ENCODE measurements around the gene LAMB3. TPM values are rescaled to one million over a fixed set of nuclear protein-coding genes. Genes with fewer than 3 reads are reported as not detected.

The LAMB3 gene
- polyA plus RNA-seq, 1 donor (not counting 4 experiments of a cell fraction or from before 2014, with no cell fraction given) = 659 TPM

- no peaks in the 10 kb centered on the region for H3K27me3 ChIP-seq (ENCODE audit: control insufficient read depth, extremely low read depth, insufficient read depth, low read length)
Measured at GRCh38 chr1:209646558-209646957, 5.7 kb downstream of the LAMB3 start.

GRCh38 chr1:209645574-209646452 is 6.4 kb downstream of the LAMB3 start:
- no peaks in the 10 kb centered on the region for H3K27me3 ChIP-seq (ENCODE audit: control insufficient read depth, extremely low read depth, insufficient read depth, low read length)
- H3K79me2 ChIP-seq (ENCODE audit: control insufficient read depth, insufficient read depth, low read length) = peaks cover 87% of the 10 kb centered on the region
- no peak overlapping the region for H3K4me3 ChIP-seq (ENCODE audit: control insufficient read depth in 2 of 3, extremely low read depth in 1 of 3, insufficient read depth in 2 of 3, low read depth in 1 of 3, low read length in 3 of 3)
- peak; percentile 36 for DNase-seq (ENCODE audit: low read depth, low spot score)
- peaks cover 61% of the 10 kb centered on the region for H3K4me1 ChIP-seq (ENCODE audit: control insufficient read depth, extremely low read depth, insufficient read depth, low read length)
- H4K20me1 ChIP-seq (ENCODE audit: control insufficient read depth, extremely low read depth, insufficient read depth, low read length) = peaks cover 81% of the 10 kb centered on the region
- peak overlapping the region; percentile 20 for H3K9ac ChIP-seq (ENCODE audit: control insufficient read depth, extremely low read depth, insufficient read depth, low read length)
- no peak overlapping the region for H2AFZ ChIP-seq (ENCODE audit: control insufficient read depth, low read length)
- H3K9me1 ChIP-seq (ENCODE audit: control insufficient read depth, extremely low read depth, insufficient read depth, low read length) = no peaks in the 10 kb centered on the region
- dilution Hi-C loops (cut with MboI; ENCODE audit: extremely low pct_ligation_motif_present, low sequenced_read_pairs) = no loop called here
- H3K4me2 ChIP-seq (ENCODE audit: control insufficient read depth, extremely low read depth, insufficient read depth, low read depth, low read length) = peak overlapping the region; percentile 99
- TF ChIP-seq EZH2 (IDR thresholded peaks at IDR 0.05; ENCODE audit: low read length) (no peak), CTCF (optimal IDR thresholded peaks at IDR 0.05 in 1 of 3, IDR thresholded peaks at IDR 0.05 in 1 of 3, conservative IDR thresholded peaks at IDR 0.05 in 1 of 3; ENCODE audit: extremely low read depth in 1 of 3, insufficient read depth in 2 of 3, low read length in 3 of 3) (no peak)
- FAIRE-seq = peak; percentile 32
- no peaks in the 10 kb centered on the region for H3K9me3 ChIP-seq (ENCODE audit: control insufficient read depth, low read depth, low read length)
- H3K36me3 ChIP-seq (ENCODE audit: control insufficient read depth in 2 of 2, extremely low read depth in 1 of 2, insufficient read depth in 2 of 2, low read length in 2 of 2) = peaks cover 52 to 88% of the 10 kb centered on the region in 2 experiments
- no peak overlapping the region for H3K27ac ChIP-seq (ENCODE audit: control insufficient read depth, insufficient read depth, low read length)

More at GRCh38 chr1:209646558-209646957, 5.7 kb downstream of the LAMB3 start:
- peak overlapping the region; percentile 20 for H3K9ac ChIP-seq (ENCODE audit: control insufficient read depth, extremely low read depth, insufficient read depth, low read length)
- no peaks in the 10 kb centered on the region for H3K9me3 ChIP-seq (ENCODE audit: control insufficient read depth, low read depth, low read length)
- peaks cover 61% of the 10 kb centered on the region for H3K4me1 ChIP-seq (ENCODE audit: control insufficient read depth, extremely low read depth, insufficient read depth, low read length)
- peaks cover 89% of the 10 kb centered on the region for H3K79me2 ChIP-seq (ENCODE audit: control insufficient read depth, insufficient read depth, low read length)
- peaks cover 80% of the 10 kb centered on the region for H4K20me1 ChIP-seq (ENCODE audit: control insufficient read depth, extremely low read depth, insufficient read depth, low read length)
- H3K4me2 ChIP-seq (ENCODE audit: control insufficient read depth, extremely low read depth, insufficient read depth, low read depth, low read length) = peak overlapping the region; percentile 99
- FAIRE-seq = peak; percentile 62
- peaks cover 55 to 85% of the 10 kb centered on the region in 2 experiments for H3K36me3 ChIP-seq (ENCODE audit: control insufficient read depth in 2 of 2, extremely low read depth in 1 of 2, insufficient read depth in 2 of 2, low read length in 2 of 2)
- peak; percentile 35 for DNase-seq (ENCODE audit: low read depth, low spot score)
- dilution Hi-C loops (cut with MboI; ENCODE audit: extremely low pct_ligation_motif_present, low sequenced_read_pairs) = no loop called here
- H3K4me3 ChIP-seq (ENCODE audit: control insufficient read depth in 2 of 3, extremely low read depth in 1 of 3, insufficient read depth in 2 of 3, low read depth in 1 of 3, low read length in 3 of 3) = peak overlapping the region in 2 of 3 experiments; percentile 0 to 5
- no peak overlapping the region for H2AFZ ChIP-seq (ENCODE audit: control insufficient read depth, low read length)
- H3K9me1 ChIP-seq (ENCODE audit: control insufficient read depth, extremely low read depth, insufficient read depth, low read length) = no peaks in the 10 kb centered on the region
- H3K27ac ChIP-seq (ENCODE audit: control insufficient read depth, insufficient read depth, low read length) = peak overlapping the region; percentile 3
- TF ChIP-seq CTCF (optimal IDR thresholded peaks at IDR 0.05 in 1 of 3, IDR thresholded peaks at IDR 0.05 in 1 of 3, conservative IDR thresholded peaks at IDR 0.05 in 1 of 3; ENCODE audit: extremely low read depth in 1 of 3, insufficient read depth in 2 of 3, low read length in 3 of 3) (peak; percentile 52 to 68 (median 55)), EZH2 (IDR thresholded peaks at IDR 0.05; ENCODE audit: low read length) (no peak)

All from keratinocyte (primary cell).